Subcutaneous abdominal adipose tissue (tissue), 5 donors: ENCODE results near the gene IVNS1ABP.

Experiments used
- H3K27ac ChIP-seq: one replicate; pipeline ENCODE4 v1.7.0; 2013; ENCODE audit warnings: low read depth, mild to moderate bottlenecking, inconsistent platforms, low read length, moderate library complexity
- H3K27me3 ChIP-seq, 5 donors: one replicate each; pipeline ENCODE4 v1.7.0; 2013; ENCODE audit warnings: low read length in 5 of 5, inconsistent platforms in 1 of 5; ENCODE audit not compliant: control insufficient read depth in 5 of 5, insufficient read depth in 4 of 5
- H3K36me3 ChIP-seq, 5 donors: one replicate each; pipeline ENCODE4 v1.7.0; 2013; ENCODE audit warnings: low read length in 5 of 5; ENCODE audit not compliant: control insufficient read depth in 5 of 5, insufficient read depth in 5 of 5
- H3K4me1 ChIP-seq, 5 donors: one replicate each; pipeline ENCODE4 v1.7.0; 2013; ENCODE audit warnings: low read length in 5 of 5, mild to moderate bottlenecking in 3 of 5, moderate library complexity in 1 of 5; ENCODE audit not compliant: control insufficient read depth in 5 of 5, insufficient read depth in 5 of 5
- H3K4me3 ChIP-seq, 5 donors: one replicate each; pipeline ENCODE4 v1.7.0; 2013; ENCODE audit warnings: low read length in 5 of 5, low read depth in 1 of 5
- H3K9ac ChIP-seq, 5 donors: one replicate each; pipeline ENCODE4 v1.7.0; 2013; ENCODE audit warnings: low read length in 5 of 5, mild to moderate bottlenecking in 4 of 5, moderate library complexity in 3 of 5
- H3K9me3 ChIP-seq, 5 donors: one replicate each; pipeline ENCODE4 v1.7.0; 2013; ENCODE audit warnings: low read length in 5 of 5; ENCODE audit not compliant: control insufficient read depth in 5 of 5
- donor health status: healthy.
- donor health status: healthy.
- donor health status: healthy.
- donor health status: healthy.
- donor health status: healthy.

The IVNS1ABP gene

GRCh38 chr1:185349556-185349955 lies 32.5 kb upstream of the IVNS1ABP start:
- Histone ChIP-seq H3K9me3 (no peaks in the 10 kb centered on the region), H3K27ac (no peak overlapping the region), H3K4me1 (no peaks in the 10 kb centered on the region), H3K36me3 (no peaks in the 10 kb centered on the region), H3K27me3 (no peaks in the 10 kb centered on the region), H3K4me3 (no peak overlapping the region), H3K9ac (no peak overlapping the region)

- no peaks in the 10 kb centered on the region for H3K9me3 ChIP-seq
- H3K27ac ChIP-seq, result no peak overlapping the region
- no peaks in the 10 kb centered on the region for H3K27me3 ChIP-seq
- H3K4me1 ChIP-seq, result no peaks in the 10 kb centered on the region
- no peak overlapping the region for H3K9ac ChIP-seq
- H3K4me3 ChIP-seq, result no peak overlapping the region
- H3K36me3 ChIP-seq, result no peaks in the 10 kb centered on the region
Observed at GRCh38 chr1:185348985-185349384, 31.9 kb upstream of the IVNS1ABP start.

GRCh38 chr1:185348296-185348695 lies 31.3 kb upstream of the IVNS1ABP start:
- Histone ChIP-seq H3K27me3 (no peaks in the 10 kb centered on the region), H3K36me3 (no peaks in the 10 kb centered on the region), H3K27ac (no peak overlapping the region), H3K4me1 (peaks cover 0 to 4% (median 0%) of the 10 kb centered on the region in 5 donors), H3K9me3 (no peaks in the 10 kb centered on the region), H3K9ac (no peak overlapping the region), H3K4me3 (no peak overlapping the region)

GRCh38 chr1:185345913-185346720 lies 29.1 kb upstream of the IVNS1ABP start:
- peak overlapping the region; percentile 37 for H3K27ac ChIP-seq
- no peaks in the 10 kb centered on the region for H3K27me3 ChIP-seq

GRCh38 chr1:185343306-185343705 lies 26.3 kb upstream of the IVNS1ABP start:
- Histone ChIP-seq H3K9me3 (no peaks in the 10 kb centered on the region), H3K27ac (no peak overlapping the region), H3K36me3 (no peaks in the 10 kb centered on the region), H3K4me3 (no peak overlapping the region), H3K4me1 (peaks cover 0 to 13% (median 0%) of the 10 kb centered on the region in 5 donors), H3K9ac (no peak overlapping the region), H3K27me3 (no peaks in the 10 kb centered on the region)

More at GRCh38 chr1:185345913-185346720, 29.1 kb upstream of the IVNS1ABP start:
- Histone ChIP-seq H3K4me3 (no peak overlapping the region), H3K9me3 (no peaks in the 10 kb centered on the region), H3K36me3 (no peaks in the 10 kb centered on the region), H3K4me1 (peaks cover 0 to 4% (median 0%) of the 10 kb centered on the region in 5 donors), H3K9ac (no peak overlapping the region)

- no peaks in the 10 kb centered on the region for H3K27me3 ChIP-seq
- no peaks in the 10 kb centered on the region for H3K9me3 ChIP-seq
- no peak overlapping the region for H3K4me3 ChIP-seq
- no peak overlapping the region for H3K9ac ChIP-seq
- H3K4me1 ChIP-seq, result peaks cover 0 to 13% (median 0%) of the 10 kb centered on the region in 5 donors
- H3K27ac ChIP-seq, result no peak overlapping the region
- H3K36me3 ChIP-seq, result no peaks in the 10 kb centered on the region
Observed at GRCh38 chr1:185342672-185343259, 25.7 kb upstream of the IVNS1ABP start.

- Histone ChIP-seq H3K4me3 (no peak overlapping the region), H3K36me3 (no peaks in the 10 kb centered on the region), H3K9ac (no peak overlapping the region), H3K27me3 (no peaks in the 10 kb centered on the region), H3K27ac (no peak overlapping the region), H3K9me3 (no peaks in the 10 kb centered on the region), H3K4me1 (peaks cover 0 to 13% (median 0%) of the 10 kb centered on the region in 5 donors)
Observed at GRCh38 chr1:185342017-185342416, 25.0 kb upstream of the IVNS1ABP start.

GRCh38 chr1:185341196-185341781 lies 24.2 kb upstream of the IVNS1ABP start:
- H3K27me3 ChIP-seq, result no peaks in the 10 kb centered on the region
- H3K4me1 ChIP-seq, result peaks cover 0 to 14% (median 0%) of the 10 kb centered on the region in 5 donors
- H3K27ac ChIP-seq, result no peak overlapping the region
- no peak overlapping the region for H3K9ac ChIP-seq
- no peaks in the 10 kb centered on the region for H3K9me3 ChIP-seq
- H3K4me3 ChIP-seq, result no peak overlapping the region
- H3K36me3 ChIP-seq, result no peaks in the 10 kb centered on the region

- H3K4me3 ChIP-seq, result no peak overlapping the region
- H3K9me3 ChIP-seq, result no peaks in the 10 kb centered on the region
- H3K36me3 ChIP-seq, result no peaks in the 10 kb centered on the region
- H3K27ac ChIP-seq, result no peak overlapping the region
- H3K9ac ChIP-seq, result no peak overlapping the region
- H3K27me3 ChIP-seq, result no peaks in the 10 kb centered on the region
- H3K4me1 ChIP-seq, result peaks cover 0 to 14% (median 0%) of the 10 kb centered on the region in 5 donors
Observed at GRCh38 chr1:185338719-185339622, 21.9 kb upstream of the IVNS1ABP start.
